Thyroid gland (tissue), 4 donors: ENCODE results near the gene NLGN3.

Experiments
- CTCF ChIP-seq, 6 experiments: fragments of 200-600 bp in 3 of 6; fragments of 450-650 bp in 3 of 6; sonication (generic) in 3 of 6; IDR thresholded peaks; one replicate each; pipeline ENCODE4 v1.5.1; 2016 to 2019; ENCODE audit warnings: antibody characterized with exemption in 6 of 6, mild to moderate bottlenecking in 2 of 6, inconsistent platforms in 1 of 6, moderate library complexity in 1 of 6
- POLR2A ChIP-seq, 2 donors: fragments of 450-650 bp; IDR thresholded peaks; one replicate each; pipeline ENCODE4 v1.6.1; 2017; ENCODE audit warnings: antibody characterized with exemption in 2 of 2, mild to moderate bottlenecking in 2 of 2, moderate library complexity in 1 of 2

DNA sequence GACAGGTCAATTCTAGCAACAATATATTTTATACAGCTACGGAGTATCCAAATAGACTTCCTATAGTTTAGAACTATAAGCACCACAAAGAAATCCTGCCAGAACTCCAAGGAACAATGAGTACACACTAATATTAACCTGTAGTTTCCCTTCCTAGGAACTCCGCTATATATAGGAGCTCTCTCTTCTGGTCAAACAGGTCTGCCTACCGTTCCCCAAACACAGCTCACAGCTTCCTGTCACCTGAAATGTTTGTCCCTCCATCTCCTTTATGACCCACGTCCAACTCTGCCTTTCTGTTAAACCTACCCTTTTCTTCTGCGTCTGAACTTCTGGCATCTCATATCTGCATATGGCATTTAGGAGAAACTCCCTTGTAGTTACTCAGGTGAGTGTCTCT lies 67.9 kb downstream of the NLGN3 start:
- TF ChIP-seq CTCF (IDR thresholded peaks at IDR 0.05), result no peak
- TF ChIP-seq POLR2A (IDR thresholded peaks at IDR 0.05), result no peak
